Neuron (in vitro differentiated cells): ENCODE data around the gene LGR4.
"Not testable (repeated sequence)": the region's sequence is repeated elsewhere in the genome, so short reads cannot be mapped to it uniquely, and the experiment has no call there.

Source experiments
- H2AFZ ChIP-seq: one replicate; pipeline ENCODE4 v1.6.1; 2013; ENCODE audit warnings: low read depth, mild to moderate bottlenecking, inconsistent platforms, low read length, moderate library complexity
- H3K27me3 ChIP-seq: one replicate; pipeline ENCODE4 v1.6.1; 2013; ENCODE audit warnings: low read length; ENCODE audit not compliant: insufficient read depth
- H3K36me3 ChIP-seq: one replicate; pipeline ENCODE4 v1.6.1; 2013; ENCODE audit warnings: low read length; ENCODE audit not compliant: insufficient read depth
- H3K4me1 ChIP-seq: one replicate; pipeline ENCODE4 v1.6.1; 2013; ENCODE audit warnings: low read length; ENCODE audit not compliant: insufficient read depth
- H3K4me3 ChIP-seq: 2 replicates; pipeline ENCODE4 v1.5.1; 2013; ENCODE audit warnings: mild to moderate bottlenecking, low read length, moderate library complexity
- H3K9me3 ChIP-seq: one replicate; pipeline ENCODE4 v1.6.1; 2013; ENCODE audit warnings: low read length

LGR4 gene

DNA sequence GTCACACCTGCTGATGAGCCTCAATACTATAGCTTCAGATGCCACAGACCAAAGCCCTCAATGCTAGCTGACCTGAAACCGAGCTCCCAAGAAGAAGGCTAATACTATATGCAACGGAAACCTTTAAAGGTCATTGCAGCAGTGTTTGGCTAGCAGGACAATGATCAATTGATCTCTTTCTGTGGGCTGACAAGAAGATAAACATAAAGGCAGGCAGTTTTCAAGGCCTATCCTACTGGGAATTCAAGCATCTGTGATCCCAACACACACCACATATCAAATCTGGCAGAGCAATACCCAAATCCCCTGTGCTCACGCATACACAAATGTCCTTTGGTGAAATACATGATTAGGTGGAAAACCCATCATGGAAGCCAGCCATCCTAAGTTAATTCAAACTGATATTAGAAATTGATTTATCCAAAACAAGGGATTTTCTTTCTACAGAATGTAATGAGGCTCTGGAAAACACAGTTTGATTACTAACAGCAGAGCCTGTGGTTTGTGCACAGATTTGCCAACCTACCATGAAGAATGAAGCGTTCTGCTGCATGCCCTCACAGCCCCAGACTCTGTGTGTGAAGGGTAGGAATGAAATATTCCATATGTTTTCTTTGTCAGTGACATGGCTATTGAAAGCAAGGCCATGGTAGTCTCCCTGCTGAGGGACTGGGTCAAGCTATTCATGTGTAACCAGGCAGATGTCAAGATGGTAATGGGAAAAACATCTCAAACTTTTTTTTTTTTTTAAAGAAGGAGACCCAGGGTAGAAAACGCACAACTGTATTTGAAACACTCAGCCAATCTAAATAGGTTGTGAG lies 12.2 kb downstream of the LGR4 start:
- Histone ChIP-seq H2AFZ (no peak overlapping the region), H3K36me3 (no peaks in the 10 kb centered on the region), H3K4me3 (no peak overlapping the region), H3K9me3 (no peaks in the 10 kb centered on the region), H3K27me3 (no peaks in the 10 kb centered on the region), H3K4me1 (peaks cover 57% of the 10 kb centered on the region)

DNA sequence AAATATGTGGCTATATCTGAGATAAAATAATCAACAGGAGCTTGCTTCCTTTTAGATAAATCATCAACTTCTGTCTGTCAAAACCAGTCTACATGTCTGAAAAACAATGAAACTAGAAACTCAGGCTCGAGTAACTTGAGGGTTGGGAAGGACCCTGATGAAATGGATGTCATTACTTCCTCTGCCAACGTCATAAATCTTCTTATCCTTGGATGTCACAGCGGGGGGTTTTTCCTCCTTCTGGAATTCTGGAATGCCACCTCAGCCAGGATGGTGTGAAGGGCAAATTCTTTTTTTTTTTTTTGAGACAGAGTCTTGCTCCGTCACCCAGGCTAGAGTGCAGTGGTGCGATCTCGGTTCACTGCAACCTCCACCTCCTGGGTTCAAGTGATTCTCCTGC lies 13.4 kb downstream of the LGR4 start:
- Histone ChIP-seq H3K4me3 (no peak overlapping the region), H3K27me3 (no peaks in the 10 kb centered on the region), H3K36me3 (no peaks in the 10 kb centered on the region), H3K9me3 (no peaks in the 10 kb centered on the region), H3K4me1 (peaks cover 45% of the 10 kb centered on the region), H2AFZ (no peak overlapping the region)

DNA sequence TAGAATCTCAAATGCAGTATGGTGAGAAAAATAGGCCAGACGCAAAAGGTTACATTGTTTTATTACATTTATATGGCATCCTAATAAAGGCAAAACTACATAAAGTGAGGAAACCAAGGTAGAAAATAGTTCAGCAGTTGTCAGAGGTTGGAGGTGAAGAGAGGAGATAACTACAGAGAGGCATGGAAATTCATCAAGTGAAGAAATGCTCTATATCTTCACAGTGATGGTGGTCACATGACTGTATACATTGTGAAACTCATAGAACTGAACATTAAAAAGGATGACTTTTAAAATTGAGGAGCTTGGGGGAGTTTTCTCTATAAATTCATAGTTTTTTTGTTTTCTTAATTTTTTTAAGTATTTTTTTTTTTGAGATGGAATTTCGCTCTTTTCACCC lies 14.4 kb downstream of the LGR4 start:
- Histone ChIP-seq H3K4me3 (no peak overlapping the region), H3K4me1 (peaks cover 42% of the 10 kb centered on the region), H3K36me3 (no peaks in the 10 kb centered on the region), H3K27me3 (no peaks in the 10 kb centered on the region), H2AFZ (no peak overlapping the region), H3K9me3 (no peaks in the 10 kb centered on the region)

- H3K36me3 ChIP-seq, result no peaks in the 10 kb centered on the region
- no peaks in the 10 kb centered on the region for H3K27me3 ChIP-seq
These were observed 15.7 kb downstream of the LGR4 start for GRCh38 chr11:27456795-27457329.

GRCh38 chr11:27456140-27456794 lies 16.3 kb downstream of the LGR4 start:
- H3K9me3 ChIP-seq, result no peaks in the 10 kb centered on the region
- peaks cover 29% of the 10 kb centered on the region for H3K4me1 ChIP-seq
- no peaks in the 10 kb centered on the region for H3K27me3 ChIP-seq
- H3K36me3 ChIP-seq, result no peaks in the 10 kb centered on the region
- H2AFZ ChIP-seq, result no peak overlapping the region
- H3K4me3 ChIP-seq, result no peak overlapping the region

More at GRCh38 chr11:27456795-27457329, 15.7 kb downstream of the LGR4 start:
- H3K4me3 ChIP-seq, result no peak overlapping the region
- no peaks in the 10 kb centered on the region for H3K9me3 ChIP-seq
- H3K4me1 ChIP-seq, result peaks cover 35% of the 10 kb centered on the region
- no peak overlapping the region for H2AFZ ChIP-seq

DNA sequence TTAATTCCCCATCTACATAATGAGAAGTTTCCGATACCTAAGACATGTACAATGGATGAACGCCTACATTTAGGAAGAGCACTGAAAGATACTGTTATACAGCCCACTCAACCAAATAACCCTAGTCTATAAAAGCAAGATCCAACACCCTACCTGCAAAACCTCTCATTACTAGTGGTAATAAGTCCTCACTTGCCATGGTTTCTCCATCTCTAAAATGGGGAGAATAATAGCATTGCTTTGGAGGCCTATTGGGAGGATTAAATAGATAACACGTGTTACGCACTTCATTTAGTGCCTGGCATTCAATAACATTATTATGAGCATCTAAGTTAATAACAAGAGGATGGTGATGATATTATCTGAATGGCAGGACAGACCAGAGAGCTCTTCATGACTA lies 16.9 kb downstream of the LGR4 start:
- no peaks in the 10 kb centered on the region for H3K27me3 ChIP-seq
- no peaks in the 10 kb centered on the region for H3K36me3 ChIP-seq
- H3K9me3 ChIP-seq, result no peaks in the 10 kb centered on the region
- H3K4me1 ChIP-seq, result peaks cover 24% of the 10 kb centered on the region
- H2AFZ ChIP-seq, result no peak overlapping the region
- H3K4me3 ChIP-seq, result no peak overlapping the region

- Histone ChIP-seq H3K4me1 (peaks cover 14% of the 10 kb centered on the region), H3K36me3 (no peaks in the 10 kb centered on the region), H3K4me3 (no peak overlapping the region), H2AFZ (no peak overlapping the region), H3K27me3 (no peaks in the 10 kb centered on the region), H3K9me3 (no peaks in the 10 kb centered on the region)
These were observed 18.9 kb downstream of the LGR4 start for GRCh38 chr11:27453701-27454100.

GRCh38 chr11:27452147-27452546 lies 20.4 kb downstream of the LGR4 start:
- Histone ChIP-seq H3K4me1 (peaks cover 9% of the 10 kb centered on the region), H2AFZ (no peak overlapping the region), H3K9me3 (no peaks in the 10 kb centered on the region), H3K36me3 (no peaks in the 10 kb centered on the region), H3K4me3 (no peak overlapping the region), H3K27me3 (no peaks in the 10 kb centered on the region)

DNA sequence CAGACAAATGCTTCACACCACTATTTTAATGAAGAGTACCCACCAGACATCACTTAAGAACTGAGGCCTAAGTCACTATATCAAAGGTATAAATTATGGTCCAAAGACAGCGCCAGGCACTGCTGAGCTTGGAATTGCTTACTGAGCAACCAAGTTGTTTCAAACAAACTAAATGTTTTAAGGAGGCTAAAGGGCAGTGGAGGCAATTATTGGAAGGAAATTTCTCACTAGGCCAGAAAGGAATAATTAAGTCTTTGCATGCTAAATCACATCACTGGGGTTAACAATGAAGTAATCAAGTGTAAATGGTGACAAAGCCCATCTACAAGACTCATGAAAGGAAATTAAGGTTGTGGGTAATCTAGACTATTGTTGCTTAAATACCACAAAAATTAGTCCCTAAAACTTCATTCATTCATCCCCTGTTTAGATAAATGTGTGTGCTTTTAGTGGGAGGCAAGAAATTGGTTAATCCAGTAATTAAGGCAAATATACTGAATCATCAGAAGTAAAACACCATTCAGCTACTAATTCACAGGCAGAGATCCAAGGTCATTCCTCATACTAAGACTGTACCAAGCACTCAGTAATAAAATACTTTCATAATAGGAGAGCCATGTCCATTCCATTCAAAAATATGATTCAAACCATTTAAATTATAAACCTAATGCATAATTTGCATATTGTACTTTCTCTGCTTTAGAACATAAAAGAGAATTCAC lies 21.2 kb downstream of the LGR4 start:
- Histone ChIP-seq H3K4me1 (peaks cover 2% of the 10 kb centered on the region), H3K4me3 (no peak overlapping the region), H3K27me3 (no peaks in the 10 kb centered on the region), H3K9me3 (no peaks in the 10 kb centered on the region), H2AFZ (no peak overlapping the region), H3K36me3 (no peaks in the 10 kb centered on the region)

DNA sequence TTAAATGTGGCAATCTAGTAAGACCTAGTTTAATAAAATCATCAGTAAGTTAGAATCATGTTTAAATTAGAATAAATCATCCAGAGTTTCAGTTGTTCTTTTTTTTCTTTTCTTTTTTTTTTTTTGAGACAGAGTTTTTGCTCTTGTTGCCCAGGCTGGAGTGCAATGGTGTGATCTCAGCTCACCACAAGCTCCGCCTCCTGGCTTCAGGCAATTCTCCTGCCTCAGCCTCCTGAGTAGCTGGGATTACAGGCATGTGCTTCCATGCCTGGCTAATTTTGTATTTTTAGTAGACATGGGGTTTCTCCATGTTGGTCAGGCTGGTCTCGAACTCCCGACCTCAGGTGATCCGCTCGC lies 24.4 kb downstream of the LGR4 start:
- H2AFZ ChIP-seq, H3K36me3 ChIP-seq, H3K4me3 ChIP-seq, H3K27me3 ChIP-seq, H3K9me3 ChIP-seq: not testable (repeated sequence)
- peaks cover 23% of the 10 kb centered on the region for H3K4me1 ChIP-seq

- Histone ChIP-seq H3K27me3 (no peaks in the 10 kb centered on the region), H2AFZ (no peak overlapping the region), H3K4me1 (peaks cover 30% of the 10 kb centered on the region), H3K9me3 (no peaks in the 10 kb centered on the region), H3K36me3 (no peaks in the 10 kb centered on the region), H3K4me3 (no peak overlapping the region)
These were observed 25.1 kb downstream of the LGR4 start for GRCh38 chr11:27447288-27448183.

DNA sequence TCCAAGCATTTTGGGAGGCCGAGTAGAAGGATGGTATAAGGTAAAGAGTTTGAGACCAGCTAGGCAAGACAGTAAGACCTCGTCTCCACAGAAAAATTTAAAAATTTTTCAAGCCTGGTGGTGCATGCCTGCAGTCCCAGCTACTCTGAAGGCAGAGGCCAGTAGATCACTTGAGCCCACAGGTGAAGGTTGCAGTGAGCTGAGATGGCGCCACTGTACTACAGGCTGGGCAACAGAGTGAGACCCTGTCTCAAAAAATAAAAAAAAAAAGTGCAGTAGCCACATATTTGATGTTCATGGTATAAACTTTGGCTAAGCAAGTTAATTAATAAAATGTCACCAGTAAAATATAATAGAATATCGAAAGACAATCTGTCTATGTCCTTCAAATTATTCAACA lies 27.0 kb downstream of the LGR4 start:
- Histone ChIP-seq H3K27me3 (no peaks in the 10 kb centered on the region), H2AFZ (no peak overlapping the region), H3K4me3 (no peak overlapping the region), H3K4me1 (peaks cover 41% of the 10 kb centered on the region), H3K9me3 (no peaks in the 10 kb centered on the region), H3K36me3 (no peaks in the 10 kb centered on the region)
